DMS53 treated with DMSO at 0.1 percent for 48 hours (cell line): ENCODE measurements around the gene DENND2C.
"Not testable (repeated sequence)": the region's sequence is repeated elsewhere in the genome, so short reads cannot be mapped to it uniquely, and the experiment has no call there.

Experiments
- DNase-seq: peaks from one replicate; lab custom pipeline; 2025; ENCODE audit not compliant: unreplicated experiment; lab: John Stamatoyannopoulos, UW

Gene DENND2C

DNA sequence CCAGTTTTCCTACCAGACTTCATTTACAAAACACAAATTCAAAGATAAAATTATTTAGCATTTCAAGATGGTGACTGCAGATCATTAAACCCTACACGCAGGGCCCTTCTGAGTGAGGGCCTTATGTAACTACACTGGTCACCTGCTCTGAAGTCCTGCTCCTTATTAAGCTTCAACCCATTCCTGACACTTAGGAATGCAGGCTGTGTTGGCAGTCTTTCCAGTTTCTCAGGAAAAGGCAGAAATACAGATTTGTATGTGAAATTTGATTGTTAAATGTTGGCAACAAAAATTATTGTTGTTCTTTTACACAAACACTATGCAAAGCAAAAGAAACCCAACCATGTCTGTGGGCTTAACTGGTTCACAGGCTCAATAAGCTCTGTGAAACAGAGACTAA is 62.6 kb downstream of the DENND2C start:
- no peak for DNase-seq

DNA sequence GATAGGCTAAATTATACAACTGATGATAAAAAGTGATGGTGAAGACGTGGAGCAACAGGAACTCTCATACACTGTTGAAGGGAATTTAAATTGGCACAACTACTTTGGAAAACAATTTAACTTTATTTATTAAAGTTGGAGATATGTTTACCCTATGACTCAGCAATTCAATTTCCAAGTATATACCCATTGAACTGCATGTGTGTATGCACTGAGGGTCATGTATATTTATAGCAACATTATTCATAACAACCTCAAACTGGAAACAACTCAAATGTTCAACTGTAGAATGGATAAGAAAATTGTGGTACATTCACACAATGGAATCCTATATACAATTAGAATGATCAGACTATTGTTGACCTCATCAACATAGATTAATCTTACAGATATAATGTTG is 71.9 kb downstream of the DENND2C start:
- DNase-seq: no peak

GRCh38 chr1:114595602-114596001 is 74.2 kb downstream of the DENND2C start:
- DNase-seq: no peak

DNA sequence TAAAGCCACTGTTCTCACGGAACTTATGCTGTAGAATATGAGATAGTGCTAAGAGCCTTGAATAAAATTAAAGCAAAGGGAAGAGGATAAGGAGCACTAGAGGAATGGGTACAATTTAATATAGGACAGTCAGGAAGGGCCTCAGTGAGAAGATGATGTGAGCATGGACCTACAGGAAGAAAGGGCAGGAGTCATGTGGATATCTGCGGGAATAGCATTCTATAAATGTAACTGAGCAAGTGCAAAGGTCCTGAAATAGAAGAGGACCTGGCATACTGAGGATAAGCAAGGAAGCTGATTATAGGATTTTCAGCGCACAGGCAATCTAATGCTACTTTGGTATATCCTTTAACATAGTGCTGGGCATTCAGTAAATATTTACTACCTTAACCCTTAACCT is 75.8 kb downstream of the DENND2C start:
- no peak for DNase-seq

DNA sequence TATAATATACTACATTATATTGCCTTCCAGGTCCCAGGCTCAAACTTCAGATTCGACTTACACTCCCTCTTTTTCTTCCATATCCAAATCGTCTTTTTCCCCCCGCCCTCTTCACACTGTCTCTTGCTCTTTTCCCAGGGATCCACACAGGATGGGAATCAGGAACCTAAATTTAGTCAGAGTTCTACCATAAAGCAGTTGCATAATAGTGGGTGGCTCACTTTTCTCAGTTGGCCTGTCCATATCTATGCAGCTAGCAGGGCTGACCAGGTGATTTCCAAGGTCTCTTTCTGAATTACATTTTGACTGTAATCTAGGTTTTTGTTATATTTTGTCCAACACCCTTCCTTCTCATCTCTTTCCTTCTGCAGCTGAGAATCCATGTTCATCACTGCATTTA is 80.7 kb downstream of the DENND2C start:
- DNase-seq: no peak

DNA sequence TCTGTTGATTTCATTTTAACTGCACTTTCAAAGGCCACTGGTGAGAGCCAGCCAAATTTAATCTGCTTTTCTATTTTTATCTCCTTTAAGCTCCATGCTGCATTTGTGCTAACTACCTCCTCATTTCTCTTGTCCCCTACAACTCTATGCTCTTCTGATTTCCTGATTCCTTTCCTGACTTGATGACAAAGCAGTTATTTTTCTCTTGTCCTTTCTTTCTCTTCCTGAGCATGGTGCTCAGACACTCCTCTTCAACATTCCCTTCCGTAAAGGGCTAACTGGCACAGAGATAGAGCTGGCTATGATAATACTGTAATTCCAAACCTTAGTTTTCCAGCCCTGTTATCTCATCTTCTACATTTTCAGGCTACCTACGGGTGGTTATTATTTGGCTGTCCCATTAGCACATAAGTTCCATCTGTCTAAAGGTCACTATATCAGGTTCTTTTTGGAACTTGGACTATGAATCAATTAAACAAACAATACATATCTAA is 81.6 kb downstream of the DENND2C start:
- DNase-seq: no peak

GRCh38 chr1:114587203-114587991 is 82.5 kb downstream of the DENND2C start:
- no peak for DNase-seq

DNA sequence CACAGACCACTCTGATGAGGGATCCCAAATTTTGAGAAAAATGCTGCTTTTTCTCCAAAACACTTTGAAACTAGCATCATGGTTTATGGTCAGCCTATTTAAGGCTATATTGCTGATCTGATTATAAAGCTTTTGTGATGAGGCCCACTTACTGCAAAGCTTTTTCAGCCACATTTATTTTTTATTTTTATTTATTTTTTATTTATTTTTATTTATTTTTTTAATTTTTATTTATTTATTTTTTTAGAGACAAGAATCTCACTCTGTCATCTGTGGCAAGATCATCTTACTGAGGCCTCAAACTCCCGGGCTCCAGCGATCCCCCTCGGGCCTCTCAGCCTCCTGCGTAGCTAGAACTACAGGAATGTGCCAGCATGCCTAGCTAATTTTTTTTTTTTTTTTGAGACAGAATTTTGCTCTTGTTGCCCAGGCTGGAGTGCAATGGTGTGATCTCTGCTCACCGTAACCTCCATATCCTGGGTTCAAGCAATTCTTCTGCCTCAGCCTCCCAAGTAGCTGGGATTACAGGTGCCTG is 83.3 kb downstream of the DENND2C start:
- DNase-seq: no peak

- DNase-seq: no peak
These were observed 84.6 kb downstream of the DENND2C start for GRCh38 chr1:114585231-114585630.

GRCh38 chr1:114581335-114582287 is 88.2 kb downstream of the DENND2C start, which contains the start of gene BCAS2:
Gene BCAS2, minus strand, starts transcription at chr1:114581615. Its CDS starts 24 bp downstream, at chr1:114581591.
- peak; percentile 97 for DNase-seq

DNA sequence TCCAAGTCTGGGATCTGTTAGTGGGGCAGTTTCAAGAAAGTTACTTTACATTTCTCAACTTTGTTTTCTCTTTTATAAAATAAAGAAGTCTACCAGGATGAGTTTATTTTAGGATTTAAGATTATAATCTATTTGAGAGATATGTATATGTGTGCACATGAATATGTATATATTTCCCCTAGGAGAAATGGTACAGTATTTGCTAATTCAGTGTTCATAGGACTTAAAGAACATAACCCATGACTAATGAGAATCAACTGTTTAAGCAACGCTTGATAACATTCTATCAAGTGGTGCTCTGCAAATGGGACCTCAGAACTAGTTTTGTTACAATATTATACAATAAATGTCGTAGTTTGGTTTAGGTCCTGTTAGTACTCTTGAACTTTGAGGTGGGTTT is 95.5 kb downstream of the DENND2C start:
- DNase-seq: no peak

- no peak for DNase-seq
These were observed 105.7 kb downstream of the DENND2C start for GRCh38 chr1:114564141-114564540.

- DNase-seq: not testable (repeated sequence)
These were observed 106.8 kb downstream of the DENND2C start for GRCh38 chr1:114562978-114563510.

GRCh38 chr1:114561333-114561732 is 108.5 kb downstream of the DENND2C start:
- DNase-seq: no peak

DNA sequence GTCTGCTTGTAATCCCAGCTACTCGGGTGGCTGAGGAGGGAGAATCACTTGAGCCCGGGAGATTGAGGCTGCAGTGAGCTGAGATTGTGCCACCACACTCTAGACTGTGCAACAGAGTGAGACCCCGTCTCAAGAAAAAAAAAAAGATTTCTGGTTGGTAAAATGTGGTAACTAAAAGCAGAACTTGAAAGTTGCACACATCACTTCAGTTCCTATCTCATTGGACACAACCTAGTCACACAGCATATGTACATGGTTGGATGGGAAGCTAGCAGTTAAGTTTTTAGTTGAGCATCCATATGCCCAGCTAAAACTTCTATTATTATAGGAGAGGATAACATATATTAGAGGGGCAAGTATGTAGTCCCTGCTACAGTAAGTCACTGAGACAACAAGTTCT is 110.5 kb downstream of the DENND2C start:
- DNase-seq: no peak

DNA sequence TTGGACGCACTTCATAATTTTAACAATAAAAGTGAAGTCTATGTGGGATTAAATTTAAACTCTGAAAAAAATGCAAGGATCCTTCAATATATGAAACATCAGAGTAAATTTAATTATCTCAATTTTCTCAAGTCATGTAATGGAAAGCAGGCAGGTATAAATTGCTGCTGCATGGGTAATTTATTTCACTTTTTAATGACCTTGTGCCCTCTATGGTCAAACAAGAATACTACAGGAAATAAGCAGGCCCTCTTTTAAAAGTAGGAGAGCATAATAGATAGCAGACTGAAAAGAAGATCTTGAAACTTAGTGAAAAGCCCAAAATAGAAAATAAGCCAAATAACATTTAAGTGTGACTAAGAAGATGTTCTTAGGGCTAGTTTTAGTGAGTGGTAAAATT is 111.3 kb downstream of the DENND2C start:
- DNase-seq: peak; percentile 31

DNA sequence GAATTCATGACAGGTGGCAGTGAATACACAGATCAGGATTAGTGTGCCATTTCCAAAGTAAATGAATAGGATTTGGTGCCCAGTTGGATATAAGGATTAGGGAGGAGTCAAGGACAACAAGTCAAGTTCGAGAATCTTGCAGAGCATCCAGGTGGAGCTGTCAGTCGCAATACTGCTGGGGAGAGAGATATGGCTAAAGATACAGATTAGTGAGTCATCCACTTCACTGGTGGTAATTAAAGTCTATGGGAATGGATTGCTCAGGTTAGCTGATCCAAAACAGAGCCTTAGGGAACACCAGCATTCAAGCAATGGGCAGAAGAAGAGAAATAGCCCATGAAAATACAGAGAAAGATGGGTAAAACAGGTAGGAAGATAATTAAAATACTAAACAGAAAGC is 115.3 kb downstream of the DENND2C start:
- no peak for DNase-seq

DNA sequence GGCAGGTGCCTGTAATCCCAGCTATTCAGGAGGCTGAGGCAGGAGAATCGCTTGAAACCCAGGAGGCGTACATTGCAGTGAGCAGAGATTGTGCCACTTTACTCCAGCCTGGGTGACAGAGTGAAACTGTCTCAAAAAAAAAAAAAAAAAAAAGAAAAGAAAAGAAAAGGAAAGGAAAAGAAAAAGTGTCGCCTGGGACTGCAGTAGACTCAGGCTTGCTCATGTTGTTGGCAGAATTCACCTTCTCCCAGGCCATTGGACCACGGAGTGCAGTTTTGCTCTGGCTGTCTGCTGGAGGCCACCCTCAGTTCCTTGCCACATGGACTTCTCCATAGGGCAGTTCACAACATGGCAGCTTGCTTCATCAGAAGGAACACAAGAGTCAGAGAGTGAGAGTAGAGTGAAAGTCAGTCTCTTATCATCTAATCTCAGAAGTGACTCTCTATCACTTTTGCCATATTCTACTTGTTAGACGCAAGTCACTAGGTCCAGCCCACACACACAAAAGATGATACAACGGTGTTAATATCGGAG is 117.7 kb downstream of the DENND2C start:
- DNase-seq: no peak

DNA sequence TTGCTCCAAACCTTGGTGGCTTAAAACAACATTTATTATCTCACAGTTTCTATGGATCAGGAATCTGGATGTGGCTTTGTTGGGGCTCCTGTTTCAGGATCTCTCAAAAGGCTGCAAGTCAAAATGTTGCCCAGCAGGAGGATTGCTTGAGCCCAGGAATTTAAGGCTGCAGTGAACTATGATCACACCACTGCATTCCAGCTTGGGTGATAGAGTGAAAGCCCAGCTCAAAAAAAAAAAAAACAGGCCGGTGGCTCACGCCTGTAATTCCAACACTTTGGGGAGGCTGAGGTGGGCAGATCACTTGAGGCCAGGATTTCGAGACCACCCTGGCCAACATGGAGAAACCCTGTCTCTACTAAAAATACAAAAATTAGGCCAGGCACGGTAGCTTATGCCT is 118.4 kb downstream of the DENND2C start:
- no peak for DNase-seq

GRCh38 chr1:114550336-114550735 is 119.5 kb downstream of the DENND2C start:
- no peak for DNase-seq

GRCh38 chr1:114549137-114549536 is 120.7 kb downstream of the DENND2C start:
- no peak for DNase-seq
